Renal pelvis (tissue), 4 donors: ENCODE data around the gene LIN28A. TPM values are rescaled to one million over a fixed set of nuclear protein-coding genes. Genes with fewer than 3 reads are reported as not detected.
A peak's percentile ranks its signal among the peaks of the same experiment; 100 is the strongest.

ENCODE experiments used
- DNase-seq: peaks from one replicate; pipeline ENCODE4 v3.0.0-alpha.2; 2013
- polyA plus RNA-seq, 3 donors: library from polyadenylated mRNA; unstranded; fragments of 120-200 nt; gene quantifications; one replicate each; pipeline ENCODE4 v1.2.1, GENCODE V29; 2013; ENCODE audit not compliant: insufficient read length in 3 of 3

The LIN28A gene
- polyA plus RNA-seq, 3 donors = 0.04 to 0.12 (median 0.09) TPM

GRCh38 chr1:26434161-26434752 lies 23.6 kb downstream of the LIN28A start:
- no peak for DNase-seq

GRCh38 chr1:26438041-26438440 lies 27.4 kb downstream of the LIN28A start:
- no peak for DNase-seq

- no peak for DNase-seq
Observed at GRCh38 chr1:26440259-26440658, 29.6 kb downstream of the LIN28A start.

- DNase-seq = no peak
Observed at GRCh38 chr1:26449868-26450267, 39.3 kb downstream of the LIN28A start.

- no peak for DNase-seq
Observed at GRCh38 chr1:26450908-26451307, 40.3 kb downstream of the LIN28A start.

- DNase-seq = no peak
Observed at GRCh38 chr1:26452459-26453183, 42.0 kb downstream of the LIN28A start.

- DNase-seq = no peak
Observed at GRCh38 chr1:26459148-26459547, 48.5 kb downstream of the LIN28A start.

- no peak for DNase-seq
Observed at GRCh38 chr1:26459573-26460031, 49.0 kb downstream of the LIN28A start.

GRCh38 chr1:26468911-26469310 lies 58.3 kb downstream of the LIN28A start:
- DNase-seq = no peak

- no peak for DNase-seq
Observed at GRCh38 chr1:26469558-26469957, 58.9 kb downstream of the LIN28A start.

- DNase-seq = no peak
Observed at GRCh38 chr1:26470878-26471497, 60.4 kb downstream of the LIN28A start.

- peak; percentile 74 for DNase-seq
Observed at GRCh38 chr1:26471498-26472319, 61.1 kb downstream of the LIN28A start.

- DNase-seq = peak; percentile 93
Observed at GRCh38 chr1:26472320-26472900, 61.8 kb downstream of the LIN28A start, which contains the start of gene HMGN2. HMGN2 (plus strand) TSS chr1:26472440; CDS start chr1:26472613, 173 bp downstream.

- peak; percentile 93 for DNase-seq
Observed at GRCh38 chr1:26472901-26473845, 62.6 kb downstream of the LIN28A start.

GRCh38 chr1:26474818-26475217 lies 64.2 kb downstream of the LIN28A start:
- no peak for DNase-seq

- DNase-seq = no peak
Observed at GRCh38 chr1:26475989-26476388, 65.4 kb downstream of the LIN28A start.

- no peak for DNase-seq
Observed at GRCh38 chr1:26476958-26477357, 66.3 kb downstream of the LIN28A start.

GRCh38 chr1:26477446-26478152 lies 67.0 kb downstream of the LIN28A start:
- no peak for DNase-seq

- no peak for DNase-seq
Observed at GRCh38 chr1:26478159-26478558, 67.5 kb downstream of the LIN28A start.

- no peak for DNase-seq
Observed at GRCh38 chr1:26478988-26479387, 68.4 kb downstream of the LIN28A start.
